HG03196 (cell line): ENCODE results near the gene PISD.
"Not testable (repeated sequence)": the region's sequence is repeated elsewhere in the genome, so short reads cannot be mapped to it uniquely, and the experiment has no call there.

Source experiments
- ATAC-seq: cut with Tn5 transposase; IDR thresholded peaks from one replicate; pipeline ENCODE4 v1.9.1; 2021; ENCODE audit not compliant: unreplicated experiment

Gene PISD

DNA sequence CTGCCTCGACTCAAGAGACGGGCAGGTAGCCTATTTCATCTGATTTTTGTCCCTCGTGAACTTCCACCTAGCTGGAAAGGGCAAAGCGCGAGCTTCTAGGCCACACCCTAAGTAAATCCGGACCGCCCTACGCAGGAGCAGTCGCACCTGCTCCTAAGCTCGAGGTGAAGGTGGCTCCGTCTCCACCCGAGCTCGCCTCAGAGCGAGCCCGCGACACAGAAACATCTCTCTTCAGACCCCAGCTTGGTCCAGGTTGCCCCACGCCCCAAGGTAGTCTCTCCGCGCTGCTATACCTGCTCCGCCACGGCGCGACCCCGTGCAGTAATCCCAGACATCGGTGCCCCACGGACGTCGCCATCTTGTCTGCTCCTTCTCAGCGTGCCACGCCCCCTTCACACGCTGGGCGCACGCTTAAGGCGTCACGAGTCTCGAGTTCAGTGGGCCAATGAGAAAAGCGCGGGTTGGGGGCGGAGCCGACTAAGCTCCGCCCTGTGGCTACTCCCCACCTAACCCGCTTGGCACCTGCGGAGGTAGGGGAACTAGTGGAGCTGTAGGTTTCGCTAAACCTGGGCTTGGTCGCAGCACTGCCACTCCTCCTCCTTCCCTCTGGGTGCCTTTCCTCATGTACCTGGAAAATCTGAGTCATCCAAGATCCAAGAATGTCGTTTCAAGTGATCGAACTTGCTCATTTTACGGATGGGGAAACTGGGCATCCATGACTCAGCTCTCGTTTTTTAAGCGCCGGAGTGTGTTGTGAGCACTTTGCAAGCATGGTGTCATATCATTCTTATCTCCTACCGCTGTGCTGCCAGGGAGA, at the start of gene PISD:
TSS of gene PISD (minus strand) at position 365 of the 817 bp plus-strand sequence. CDS start at position 358, 7 bp downstream.
- peak; percentile 85 for ATAC-seq

DNA sequence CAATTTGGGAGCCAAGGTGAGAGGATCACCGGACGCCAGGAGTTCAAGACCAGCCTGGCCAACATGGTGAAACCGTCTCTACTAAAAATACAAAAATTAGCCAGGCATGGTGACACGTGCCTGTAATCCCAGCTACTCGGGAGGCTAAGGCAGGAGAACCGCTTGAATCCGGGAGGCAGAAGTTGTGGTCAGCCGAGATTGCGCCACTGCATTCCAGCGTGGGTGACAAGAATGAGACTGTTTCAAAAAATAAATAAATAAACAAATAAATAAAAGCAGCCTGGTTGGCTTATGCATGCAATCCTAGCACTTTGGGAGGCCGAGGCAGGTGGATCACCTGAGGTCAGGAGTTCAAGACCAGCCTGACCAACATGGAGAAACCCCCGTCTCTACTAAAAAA, 49.2 kb upstream of the PISD start:
- not testable (repeated sequence) for ATAC-seq

DNA sequence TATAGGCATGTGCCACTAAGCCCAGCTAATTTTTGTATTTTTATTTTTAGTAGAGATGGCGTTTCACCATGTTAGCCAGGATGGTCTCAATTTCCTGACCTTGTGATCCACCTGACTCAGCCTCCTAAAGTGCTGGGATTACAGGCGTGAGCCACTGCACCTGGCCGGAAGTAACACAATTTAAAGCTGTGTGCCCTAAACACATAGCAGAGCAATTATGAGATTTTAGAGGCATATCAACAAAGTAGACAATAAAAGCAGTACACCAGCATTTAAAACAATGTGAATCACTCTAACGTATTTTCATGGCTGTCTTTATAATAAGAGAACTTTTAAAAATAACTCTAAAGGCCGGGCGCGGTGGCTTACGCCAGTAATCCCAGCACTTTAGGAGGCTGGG, 45.5 kb upstream of the PISD start:
- ATAC-seq: no peak

DNA sequence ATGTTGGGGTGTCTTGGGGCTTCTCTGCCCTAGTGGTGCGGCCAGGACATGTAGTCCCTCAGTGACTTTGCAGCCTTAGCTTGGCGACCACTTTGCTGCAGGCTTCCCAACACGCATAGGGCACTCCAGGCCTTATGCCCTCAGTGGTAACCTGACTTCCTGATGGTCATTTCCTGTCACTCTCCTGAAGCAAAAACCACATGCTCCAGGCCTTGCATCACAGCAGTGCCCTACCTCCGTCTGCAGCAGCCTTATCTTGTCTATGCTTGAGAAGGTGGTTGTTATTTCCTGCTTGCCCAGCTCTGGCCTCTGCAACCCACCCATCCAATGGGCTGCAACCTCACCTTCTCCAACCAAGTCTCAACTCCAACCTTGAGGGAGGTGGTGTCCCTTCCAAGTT, 33.4 kb upstream of the PISD start:
- ATAC-seq: no peak

DNA sequence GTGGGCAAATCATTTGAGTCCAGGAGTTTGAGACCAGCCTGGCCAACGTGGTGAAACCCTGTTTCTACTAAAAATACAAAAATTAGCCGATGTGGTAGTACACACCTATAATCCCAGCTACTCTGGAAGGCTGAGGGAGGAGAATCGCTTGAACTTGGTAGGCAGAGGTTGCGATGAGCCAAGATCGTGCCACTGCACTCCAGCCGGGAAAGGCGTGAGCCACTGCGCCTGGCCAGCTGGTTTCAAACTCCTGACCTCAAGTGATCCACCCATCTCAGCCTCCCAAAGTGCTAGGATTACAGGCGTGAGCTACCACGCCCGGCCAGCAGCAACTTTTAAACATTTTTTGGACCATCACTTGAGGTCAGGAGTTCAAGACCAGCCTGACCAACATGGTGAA, 32.0 kb upstream of the PISD start:
- not testable (repeated sequence) for ATAC-seq

DNA sequence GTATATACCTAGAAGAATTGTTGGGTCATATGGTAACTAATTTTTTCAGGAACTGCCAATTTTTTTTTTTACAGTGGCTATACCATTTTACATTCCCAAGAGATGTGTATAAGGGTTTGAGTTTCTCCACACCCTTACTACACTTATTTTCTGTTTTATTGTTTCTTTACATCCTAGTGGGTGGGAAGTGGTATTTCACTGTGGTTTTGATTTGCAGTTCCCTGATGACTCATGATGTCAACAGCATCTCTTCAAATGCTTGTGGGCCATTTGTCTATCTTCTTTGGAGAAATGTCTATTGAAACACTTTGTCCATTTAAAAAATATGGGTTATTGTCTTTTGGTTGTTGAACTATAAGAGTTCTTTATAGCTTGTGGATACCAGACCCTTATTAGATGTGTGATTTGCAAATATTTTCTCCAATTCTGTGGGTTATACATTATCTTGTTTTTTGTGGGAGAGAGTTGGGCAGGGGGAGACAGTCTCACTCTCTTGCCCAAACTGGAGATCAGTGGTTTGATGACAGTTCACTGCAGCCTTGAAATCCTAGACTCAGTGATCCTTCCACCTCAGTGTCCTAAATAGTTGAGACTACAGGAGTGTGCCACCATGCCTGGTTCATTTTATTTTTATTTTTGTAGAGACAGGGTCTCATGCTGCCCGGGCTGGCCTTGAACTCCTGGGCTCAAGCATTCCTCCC, 30.3 kb upstream of the PISD start:
- ATAC-seq: no peak

DNA sequence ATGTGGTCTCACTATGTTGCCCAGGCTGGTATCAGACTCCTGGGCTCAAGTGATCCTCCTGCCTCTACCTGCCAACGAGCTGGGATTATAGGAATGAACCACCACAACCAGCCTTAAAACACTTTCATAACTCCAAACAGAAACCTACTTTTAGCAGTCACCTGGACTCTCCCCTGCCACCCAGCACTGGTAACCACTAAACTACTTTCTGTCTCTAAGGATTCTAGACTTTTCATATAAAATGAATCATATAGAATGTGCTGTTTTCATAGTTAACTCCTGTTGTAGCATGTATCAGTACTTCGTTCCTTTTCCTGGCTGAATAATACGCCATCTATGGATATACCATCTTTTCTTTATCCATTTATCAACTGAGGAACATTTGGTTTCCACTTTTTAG, 29.4 kb upstream of the PISD start:
- no peak for ATAC-seq

DNA sequence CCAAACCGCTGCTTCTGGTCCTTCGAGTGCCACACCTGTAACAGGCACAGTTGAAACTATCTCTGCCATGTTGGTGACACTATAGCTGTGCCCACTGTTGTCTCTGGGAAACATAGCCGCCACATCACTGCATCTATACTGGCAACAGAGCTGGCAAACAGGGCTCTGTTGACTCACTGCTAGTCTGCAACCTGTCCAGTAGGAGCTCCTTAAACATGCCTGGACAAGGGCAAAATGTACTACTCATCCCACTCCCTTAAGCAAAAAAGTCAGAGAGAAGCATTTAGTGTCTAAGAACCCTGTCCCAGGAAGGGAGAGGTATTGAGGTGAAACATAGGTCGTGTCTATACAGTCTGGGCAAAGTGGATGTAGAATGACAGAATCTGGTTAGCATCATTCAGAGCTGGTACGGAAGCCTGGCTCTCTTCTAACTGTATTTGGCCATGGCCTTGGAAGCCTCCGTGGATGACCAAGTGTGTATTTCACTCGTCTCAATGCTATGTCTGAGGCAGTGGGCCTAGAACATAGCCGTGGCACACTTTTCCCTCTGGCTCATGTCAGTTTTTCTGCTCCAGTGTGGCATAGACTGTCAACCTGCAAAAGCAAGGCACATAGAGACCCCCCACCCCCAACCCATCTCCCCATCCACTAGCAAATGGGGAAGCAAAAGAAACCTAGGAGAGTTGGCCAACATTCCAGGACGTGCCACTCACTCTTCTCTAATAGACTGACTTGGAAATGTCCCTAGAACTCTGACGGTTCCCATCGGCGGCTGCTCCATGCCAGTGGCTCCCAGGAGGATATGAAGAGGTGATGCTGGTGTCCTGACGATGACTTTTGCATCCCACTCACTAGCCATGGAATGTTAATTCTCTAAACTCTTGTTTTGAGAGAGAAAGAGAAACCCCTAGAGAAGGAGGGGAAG, 21.4 kb upstream of the PISD start:
- no peak for ATAC-seq

DNA sequence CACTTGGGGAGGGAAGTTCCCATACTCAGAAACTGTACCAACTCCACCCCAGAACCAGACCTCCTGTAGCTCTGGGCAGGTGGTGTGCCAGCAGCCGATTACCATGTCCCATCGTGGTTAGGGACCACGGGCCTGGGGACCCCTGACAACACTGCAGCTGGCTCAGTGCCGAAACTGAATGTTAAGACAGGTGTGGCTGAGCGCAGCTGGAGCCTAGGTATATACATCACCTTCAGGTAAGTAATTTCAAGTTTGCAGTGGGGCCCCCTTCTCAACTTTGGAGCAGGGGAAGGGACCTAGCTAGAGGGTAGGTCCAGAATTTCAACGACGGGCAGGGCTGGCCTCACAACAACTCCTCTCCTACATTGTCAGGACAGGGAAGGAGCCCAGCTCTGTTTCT, 20.7 kb upstream of the PISD start:
- no peak for ATAC-seq

DNA sequence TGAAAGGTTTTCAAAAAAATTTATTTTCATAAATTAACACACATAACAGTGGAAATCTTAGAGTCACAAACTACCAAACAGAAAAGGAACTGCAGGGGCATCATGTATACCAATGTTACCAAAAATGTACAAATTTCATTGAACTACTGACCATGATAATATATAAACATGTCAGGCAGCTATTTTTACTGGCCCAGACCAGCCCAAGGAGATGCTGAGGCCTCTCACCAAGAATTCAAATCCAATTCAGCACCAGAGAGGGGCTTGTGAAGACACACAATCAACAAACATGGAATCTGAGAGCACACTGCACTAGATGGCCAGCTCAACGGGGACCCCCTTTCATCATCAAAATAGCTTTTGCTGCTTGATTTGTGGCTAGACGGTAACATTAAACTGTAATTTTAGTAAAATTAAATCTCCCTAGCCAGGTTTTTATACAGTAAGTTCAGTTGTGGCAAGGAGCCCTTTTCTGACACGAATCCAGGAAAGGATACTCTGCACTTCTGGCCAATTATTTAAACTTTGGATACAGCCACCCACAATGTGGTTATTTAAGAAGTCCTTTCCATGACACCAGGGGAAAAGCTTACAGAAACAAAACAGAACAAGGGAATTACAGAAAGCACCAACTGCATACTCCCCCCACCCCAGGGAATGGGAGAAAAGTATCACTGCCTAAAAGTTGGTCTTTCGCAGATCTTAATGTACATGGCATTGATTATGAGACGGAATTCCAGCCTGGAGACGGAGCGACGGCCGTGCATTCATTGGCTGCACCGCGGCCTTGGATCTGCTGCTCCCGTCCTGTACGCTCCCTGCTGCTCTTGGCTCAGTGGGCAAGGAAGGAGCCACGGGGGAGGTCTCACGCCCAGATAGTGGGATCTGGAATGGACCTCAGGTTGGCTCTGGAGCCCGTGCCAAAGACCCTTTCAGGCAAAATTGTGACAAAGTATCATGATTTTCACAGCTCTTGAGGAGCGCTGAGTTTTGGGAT, 19.6 kb upstream of the PISD start:
- ATAC-seq: no peak

DNA sequence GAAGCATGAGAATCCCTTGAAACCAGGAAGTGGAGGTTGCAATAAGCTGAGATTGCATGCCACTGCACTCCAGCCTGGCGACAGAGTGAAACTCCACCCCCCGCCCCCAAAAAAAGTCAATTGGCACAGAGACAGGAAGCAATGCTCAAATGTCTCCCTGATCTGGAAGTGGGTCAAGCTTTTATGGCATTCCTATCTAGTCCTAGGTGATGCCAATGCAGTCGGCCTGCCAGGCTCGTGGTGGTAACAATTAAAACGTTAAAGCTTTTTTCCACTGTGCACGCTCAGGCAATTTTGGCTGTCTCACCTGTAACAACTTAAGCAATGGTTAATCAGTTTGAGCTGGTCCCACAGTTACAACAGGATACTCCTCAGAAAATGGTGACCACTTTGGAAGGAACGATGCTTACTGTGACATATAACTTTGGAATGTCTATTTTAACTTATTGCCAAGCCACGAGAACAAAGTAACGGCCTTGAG, 18.9 kb upstream of the PISD start:
- ATAC-seq: no peak

DNA sequence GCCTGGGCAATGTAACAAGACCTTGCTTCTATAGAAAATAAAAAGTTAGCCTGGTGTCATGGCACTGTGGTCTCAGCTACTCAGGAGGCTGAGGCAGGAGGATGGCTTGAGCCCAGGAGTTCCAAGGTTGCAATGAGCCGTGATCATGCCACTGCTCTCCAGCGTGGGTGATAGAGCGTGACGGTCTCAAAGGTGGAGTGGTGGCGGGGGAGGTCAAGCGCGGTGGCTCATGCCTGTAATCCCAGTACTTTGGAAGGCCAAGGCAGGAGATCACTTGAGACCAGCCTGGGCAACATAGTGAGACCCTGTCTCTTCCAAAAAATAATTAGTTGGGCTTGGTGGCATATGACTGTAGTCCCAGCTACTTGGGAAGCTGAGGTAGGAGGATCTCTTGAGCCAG, 16.7 kb upstream of the PISD start:
- ATAC-seq: no peak

DNA sequence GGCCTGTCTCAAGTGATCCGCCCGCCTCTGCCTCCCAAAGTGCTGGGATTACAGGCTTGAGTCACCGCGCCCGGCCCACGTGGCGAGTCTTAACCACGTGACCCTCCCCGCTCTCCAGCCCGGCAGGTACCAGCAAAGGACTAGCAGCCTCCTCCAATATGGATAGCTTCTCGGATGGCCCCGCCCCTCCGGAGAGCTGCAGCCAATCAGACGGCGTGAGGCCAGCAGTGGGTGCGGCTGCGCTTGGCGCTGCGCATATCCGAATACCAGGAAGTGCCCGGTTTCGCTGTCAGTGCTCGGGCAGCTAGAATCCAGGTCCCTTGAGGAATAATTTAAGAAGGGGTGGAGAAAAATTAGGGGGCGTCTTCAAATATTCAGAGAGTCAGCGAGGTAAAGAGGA, 14.7 kb upstream of the PISD start:
- ATAC-seq: peak; percentile 83

DNA sequence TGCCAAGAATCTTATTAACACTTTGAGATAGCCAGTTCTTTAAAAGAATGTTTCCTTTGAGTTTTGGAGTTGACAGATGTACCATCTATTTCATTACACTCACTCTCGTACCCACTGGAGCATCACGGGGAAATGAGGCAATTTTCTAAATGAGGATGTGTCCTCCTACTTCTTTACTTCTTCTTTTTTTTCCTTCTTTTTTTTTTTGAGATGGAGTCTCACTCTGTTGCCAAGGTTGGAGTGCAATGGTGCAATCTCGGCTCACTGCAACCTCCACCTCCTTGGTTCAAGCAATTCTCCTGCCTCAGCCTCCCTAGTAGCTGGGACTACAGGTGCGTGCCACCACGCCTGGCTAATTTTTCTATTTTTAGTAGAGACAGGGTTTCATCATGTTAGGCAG, 12.2 kb upstream of the PISD start:
- ATAC-seq: not testable (repeated sequence)

DNA sequence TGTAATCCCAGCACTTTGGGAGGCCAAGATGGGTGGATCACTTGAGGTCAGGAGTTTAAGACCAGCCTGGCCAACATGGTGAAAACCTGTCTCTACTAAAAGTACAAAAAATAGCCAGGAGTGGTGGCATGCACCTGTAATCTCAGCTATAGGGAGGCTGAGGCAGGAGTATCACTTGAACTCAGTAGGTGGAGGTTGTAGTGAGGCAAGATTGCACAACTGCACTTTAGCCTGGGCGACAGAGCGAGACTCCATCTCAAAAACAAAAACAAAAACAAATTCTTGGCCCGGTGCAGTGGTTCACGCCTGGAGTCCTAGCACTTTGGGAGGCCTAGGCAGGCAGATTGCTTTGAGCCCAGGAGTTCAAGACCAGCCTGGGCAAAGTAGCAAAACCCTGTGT, 6.8 kb upstream of the PISD start:
- not testable (repeated sequence) for ATAC-seq

DNA sequence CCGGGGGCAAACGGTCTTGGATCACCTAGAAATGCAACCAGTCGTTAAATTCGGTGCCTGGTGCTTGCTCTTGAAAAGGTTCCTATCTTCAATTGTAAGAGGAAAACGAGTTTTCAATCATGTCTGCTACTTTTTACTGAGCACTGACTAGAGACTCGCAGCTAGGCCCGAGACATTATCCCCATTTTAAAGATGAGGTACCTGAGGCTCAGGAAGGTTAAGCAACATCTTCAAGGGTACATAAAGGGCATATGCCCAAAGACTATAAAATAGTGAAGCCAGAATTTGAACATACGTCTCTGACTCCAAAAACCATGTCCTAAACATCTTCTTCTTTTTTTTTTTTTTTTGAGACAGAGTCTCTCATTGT, 638 bp upstream of the PISD start:
- ATAC-seq: no peak

DNA sequence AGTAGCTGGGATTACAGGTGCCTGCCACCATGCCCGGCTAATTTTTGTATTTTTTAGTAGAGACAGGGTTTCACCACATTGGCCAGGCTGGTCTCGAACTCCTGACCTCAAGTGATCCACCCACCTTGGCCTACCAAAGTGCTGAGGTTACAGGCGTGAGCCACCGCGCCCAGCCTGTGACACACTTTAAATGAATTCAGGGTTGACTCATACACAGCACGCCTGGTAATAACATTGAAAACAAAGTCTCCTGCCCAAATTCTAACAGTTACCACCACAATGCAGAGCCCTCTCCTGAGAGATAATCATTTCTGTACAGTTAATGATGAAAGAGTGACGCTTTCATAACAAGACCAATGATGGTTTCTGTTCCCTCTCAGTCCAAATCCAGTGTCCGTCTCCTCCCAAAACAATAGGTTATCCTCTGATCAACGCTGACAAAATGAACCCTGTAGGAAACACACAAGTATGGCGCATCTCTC, 1.1 kb downstream of the PISD start:
- not testable (repeated sequence) for ATAC-seq

DNA sequence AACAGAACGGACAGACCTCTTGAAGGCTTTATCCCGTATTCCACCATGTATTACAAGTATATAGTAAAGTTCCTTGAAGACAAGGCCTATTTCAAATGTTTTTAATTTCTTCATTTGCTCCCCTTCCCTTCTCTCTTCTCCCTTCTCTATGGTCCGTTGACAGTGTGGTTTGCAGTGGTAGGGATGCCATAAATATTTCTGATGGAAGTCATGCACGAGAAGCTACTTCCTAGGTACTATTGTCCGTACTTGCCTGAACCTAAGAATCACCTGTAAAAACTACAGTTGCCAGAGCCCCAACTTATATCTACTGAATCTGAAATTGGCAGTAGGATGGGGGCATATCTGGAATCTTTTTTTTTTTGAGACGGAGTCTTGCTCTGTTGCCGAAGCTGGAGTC, 2.8 kb downstream of the PISD start:
- ATAC-seq: no peak

DNA sequence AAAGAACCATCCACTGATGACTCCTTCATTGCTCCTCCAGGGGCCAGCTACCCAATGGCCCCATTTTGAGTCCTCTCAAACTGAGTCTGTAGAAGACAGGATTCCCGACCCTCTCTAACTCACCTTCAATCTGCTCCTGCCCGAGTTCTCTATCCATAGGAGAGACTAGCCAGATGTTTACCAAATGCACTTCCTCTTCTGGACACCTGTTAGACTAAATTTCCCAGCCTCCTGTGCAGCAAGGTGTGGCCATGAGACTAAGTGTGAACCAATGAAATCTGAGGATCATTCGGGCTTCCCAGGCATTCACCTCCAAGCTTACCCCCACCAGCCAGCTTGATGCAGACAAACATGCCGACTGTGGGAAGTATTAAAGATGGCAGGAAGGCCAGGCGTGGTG, 7.6 kb downstream of the PISD start:
- no peak for ATAC-seq

DNA sequence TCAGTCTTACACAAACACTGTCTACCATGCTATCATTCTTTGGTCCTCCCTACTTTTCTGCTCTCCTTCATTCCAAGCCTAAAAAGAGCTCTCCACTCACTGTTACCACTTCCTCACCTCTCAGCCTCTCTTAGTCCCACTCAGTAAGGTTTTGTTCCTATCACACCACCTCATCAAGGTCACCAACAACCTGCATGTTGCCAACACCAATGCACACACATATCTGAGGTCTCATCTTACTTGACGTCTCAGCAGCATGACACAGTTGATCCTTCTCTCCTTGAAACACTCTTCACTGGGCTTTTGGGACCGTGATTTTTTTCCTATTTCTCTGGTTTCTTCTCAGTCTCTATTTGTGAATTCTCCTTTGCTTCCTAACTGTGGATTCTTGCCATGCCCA, 8.1 kb downstream of the PISD start:
- ATAC-seq: no peak
